Stimulated activated effector memory CD8-positive, alpha-beta T cell treated with anti-CD3 and anti-CD28 coated beads, Interleukin-12 subunit alpha, Interleukin-12 subunit beta, amount 100 ng/mL, for 72 hours (primary cell): ENCODE measurements around the gene MAP3K20.
"Not testable (repeated sequence)": the region's sequence is repeated elsewhere in the genome, so short reads cannot be mapped to it uniquely, and the experiment has no call there.

ENCODE experiments used
- ATAC-seq: fragments of 150-1000 bp; cut with Tn5 transposase; 2 replicates; pipeline ENCODE4 v1.10.0; 2021
- DNase-seq, 2 donors: peaks; one replicate each; pipeline ENCODE4 v3.0.0; 2021 to 2022; ENCODE audit warnings: low spot score in 2 of 2
- H3K27ac Mint-ChIP-seq: one replicate; pipeline ENCODE4 v1.8.0; 2022; ENCODE audit warnings: mild to moderate bottlenecking, mixed read lengths
- H3K36me3 Mint-ChIP-seq: one replicate; pipeline ENCODE4 v1.8.0; 2022; ENCODE audit warnings: mild to moderate bottlenecking, mixed read lengths
- H3K4me1 Mint-ChIP-seq: one replicate; pipeline ENCODE4 v1.8.0; 2022; ENCODE audit warnings: mixed read lengths
- H3K4me3 Mint-ChIP-seq: one replicate; pipeline ENCODE4 v1.8.0; 2022; ENCODE audit warnings: mild to moderate bottlenecking, mixed read lengths
- H3K9me3 Mint-ChIP-seq: one replicate; pipeline ENCODE4 v1.8.0; 2022; ENCODE audit warnings: mixed read lengths

Gene MAP3K20

DNA sequence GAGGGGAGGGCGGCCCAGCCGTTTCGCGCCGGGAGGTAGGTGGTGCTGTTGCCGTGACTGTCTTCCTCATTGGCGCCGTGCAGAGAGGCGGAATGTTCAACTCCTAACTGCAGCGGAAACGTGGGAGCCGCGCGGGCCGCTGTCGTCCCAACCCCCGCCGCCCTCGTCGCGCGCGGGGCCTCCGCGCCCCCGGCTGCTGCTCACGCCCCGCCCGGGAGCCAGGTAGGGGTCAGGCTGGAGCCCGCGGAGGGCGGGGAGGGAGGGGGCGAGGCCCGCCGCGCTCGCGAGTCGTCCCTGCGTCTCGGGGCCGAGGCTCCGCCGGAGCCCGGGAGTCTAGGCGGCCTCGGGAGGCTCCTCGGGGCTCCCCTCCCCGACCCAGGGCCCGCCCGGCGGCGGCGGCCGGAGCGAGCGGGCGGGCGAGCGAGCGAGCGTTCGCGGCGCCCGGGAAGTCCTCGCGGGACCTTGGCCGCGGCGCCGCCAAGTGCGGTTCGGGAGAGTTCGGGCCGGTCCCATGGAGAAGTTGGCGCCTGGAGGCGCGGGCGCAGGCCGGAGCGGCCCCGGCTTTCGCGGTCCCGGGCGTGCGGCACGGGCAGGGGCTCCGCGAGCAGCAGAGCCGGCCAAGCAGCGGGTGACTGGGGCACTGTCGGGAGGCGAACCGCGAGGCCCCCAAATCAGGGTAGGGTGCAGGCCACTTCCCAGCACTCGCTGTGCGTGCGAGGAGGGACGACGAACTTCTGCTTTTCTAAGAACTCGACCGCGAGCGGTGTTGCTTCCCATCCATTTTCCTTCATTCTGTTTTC, at the start of gene MAP3K20:
Gene MAP3K20, plus strand, starts transcription at position 66 of the 800 bp plus-strand sequence. CDS start 15,186 bp downstream, outside the sequence.
- H3K36me3 Mint-ChIP-seq = no peaks in the 10 kb centered on the region
- ATAC-seq = peak; percentile 87
- peaks cover 21% of the 10 kb centered on the region for H3K4me1 Mint-ChIP-seq
- H3K9me3 Mint-ChIP-seq = no peaks in the 10 kb centered on the region
- peak within 1 kb of the TSS; percentile 77 for H3K4me3 Mint-ChIP-seq
- peak; percentile 35 to 79 for DNase-seq
- H3K27ac Mint-ChIP-seq = peak within 1 kb of the TSS; percentile 91

DNA sequence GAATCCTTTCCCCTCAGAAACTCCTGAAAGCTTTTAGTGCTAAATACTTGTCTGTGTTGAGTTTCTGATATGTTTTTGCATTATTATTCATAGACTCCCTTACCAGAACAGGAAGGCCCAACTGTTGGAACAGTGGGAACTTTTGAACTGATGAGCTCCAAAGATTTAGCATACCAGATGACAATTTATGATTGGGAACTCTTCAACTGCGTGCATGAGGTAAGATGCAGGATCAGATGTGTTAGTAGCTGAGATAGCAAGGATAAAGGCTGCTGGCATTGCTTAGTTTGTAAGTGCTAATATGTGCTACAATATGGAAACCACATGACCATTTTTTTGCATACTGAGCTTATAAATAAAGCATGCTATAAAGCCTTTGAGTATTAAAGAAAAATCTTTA, 49.2 kb upstream of the MAP3K20 start:
- H3K9me3 Mint-ChIP-seq = no peaks in the 10 kb centered on the region
- no peaks in the 10 kb centered on the region for H3K4me1 Mint-ChIP-seq
- no peak overlapping the region for H3K4me3 Mint-ChIP-seq
- no peak for DNase-seq
- H3K27ac Mint-ChIP-seq = no peak overlapping the region
- H3K36me3 Mint-ChIP-seq = no peaks in the 10 kb centered on the region
- no peak for ATAC-seq

DNA sequence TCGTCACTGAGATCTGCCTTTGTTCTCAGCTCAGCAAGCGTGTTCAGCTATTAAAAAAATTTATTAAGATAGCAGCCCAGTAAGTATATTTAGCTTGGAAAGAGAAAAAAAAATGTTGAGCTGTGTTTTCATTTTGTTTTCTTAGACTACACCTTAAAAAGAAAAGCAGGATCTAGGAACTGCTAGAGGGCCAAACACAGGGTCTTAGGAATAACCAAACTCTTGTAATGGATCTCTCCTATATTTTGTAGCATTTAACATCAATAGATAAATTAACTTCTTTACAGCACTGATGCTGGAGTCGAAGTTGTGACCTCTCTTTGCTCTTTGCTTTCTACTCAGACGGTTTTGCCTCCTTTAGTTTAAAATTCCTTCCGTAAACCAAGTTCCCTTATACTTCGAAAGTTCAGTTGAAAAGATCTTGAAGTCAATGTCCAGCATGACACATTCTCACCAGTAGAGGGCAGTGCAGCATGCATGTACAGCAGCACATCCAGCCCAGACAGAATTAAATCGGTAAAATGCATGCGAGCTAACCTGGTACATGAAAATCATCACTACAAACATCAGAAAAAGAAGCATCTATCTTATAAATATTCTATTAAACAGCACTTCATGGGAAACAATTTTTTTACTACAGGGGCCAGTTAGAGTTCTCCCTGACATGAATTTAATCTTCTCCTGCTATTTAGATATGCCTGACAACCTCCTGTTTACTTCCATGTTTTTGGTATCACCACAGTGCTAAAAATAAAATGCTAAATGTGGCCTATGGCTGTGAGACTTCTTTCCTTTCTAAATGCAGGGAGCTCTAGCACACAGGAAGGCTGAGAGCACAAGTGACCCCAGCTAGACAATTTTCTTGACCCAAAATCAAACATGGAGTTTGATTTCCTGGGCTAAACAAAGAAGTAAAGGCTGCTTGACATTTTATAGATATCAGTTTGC, 48.2 kb upstream of the MAP3K20 start:
- Mint-ChIP-seq H3K4me1 (no peaks in the 10 kb centered on the region), H3K9me3 (no peaks in the 10 kb centered on the region), H3K27ac (no peak overlapping the region), H3K4me3 (no peak overlapping the region), H3K36me3 (no peaks in the 10 kb centered on the region)
- peak; percentile 63 to 84 for DNase-seq
- ATAC-seq = peak; percentile 62

DNA sequence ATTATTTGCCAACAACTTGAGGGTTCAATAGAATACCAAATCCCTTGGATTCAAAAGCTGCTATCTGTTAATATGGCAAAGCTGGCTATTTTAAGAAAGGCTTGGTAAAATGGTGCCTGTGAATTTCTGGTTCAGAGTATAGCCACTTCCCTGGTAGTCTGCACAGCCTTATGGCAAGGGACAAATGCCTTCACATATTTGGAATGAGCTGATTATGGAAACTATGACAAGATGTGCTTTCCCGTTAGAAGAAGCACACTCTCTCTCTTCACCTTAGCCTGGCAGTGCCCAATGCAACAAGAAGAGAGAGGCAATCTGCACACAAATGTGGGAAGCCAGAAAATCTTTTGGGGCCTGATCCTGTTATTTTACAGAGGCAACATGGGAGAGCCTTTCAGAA, 47.5 kb upstream of the MAP3K20 start:
- Mint-ChIP-seq H3K36me3 (no peaks in the 10 kb centered on the region), H3K4me3 (no peak overlapping the region), H3K4me1 (no peaks in the 10 kb centered on the region), H3K27ac (no peak overlapping the region), H3K9me3 (no peaks in the 10 kb centered on the region)
- DNase-seq (no peak), ATAC-seq (no peak)

DNA sequence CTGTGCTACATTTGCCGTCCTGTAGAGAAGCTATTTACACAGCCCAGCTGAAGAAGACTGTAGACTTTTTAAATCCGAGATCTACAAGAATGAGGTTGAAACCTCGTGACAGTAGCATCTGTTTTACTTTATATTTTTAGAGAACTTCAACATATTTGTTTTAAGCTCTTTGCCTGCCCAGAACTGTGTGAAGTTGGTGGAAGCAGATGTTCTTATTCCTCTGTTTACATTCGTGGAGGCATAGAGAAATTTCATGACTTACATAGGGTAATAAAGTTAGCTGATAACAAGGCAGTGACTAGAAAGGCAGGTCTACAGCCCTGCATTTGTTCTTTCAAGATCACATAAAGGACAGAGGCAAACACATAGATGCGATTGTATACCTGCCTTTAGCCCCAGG, 47.0 kb upstream of the MAP3K20 start:
- H3K4me3 Mint-ChIP-seq = no peak overlapping the region
- DNase-seq = no peak
- no peak for ATAC-seq
- H3K9me3 Mint-ChIP-seq = no peaks in the 10 kb centered on the region
- H3K4me1 Mint-ChIP-seq = no peaks in the 10 kb centered on the region
- no peaks in the 10 kb centered on the region for H3K36me3 Mint-ChIP-seq
- no peak overlapping the region for H3K27ac Mint-ChIP-seq

DNA sequence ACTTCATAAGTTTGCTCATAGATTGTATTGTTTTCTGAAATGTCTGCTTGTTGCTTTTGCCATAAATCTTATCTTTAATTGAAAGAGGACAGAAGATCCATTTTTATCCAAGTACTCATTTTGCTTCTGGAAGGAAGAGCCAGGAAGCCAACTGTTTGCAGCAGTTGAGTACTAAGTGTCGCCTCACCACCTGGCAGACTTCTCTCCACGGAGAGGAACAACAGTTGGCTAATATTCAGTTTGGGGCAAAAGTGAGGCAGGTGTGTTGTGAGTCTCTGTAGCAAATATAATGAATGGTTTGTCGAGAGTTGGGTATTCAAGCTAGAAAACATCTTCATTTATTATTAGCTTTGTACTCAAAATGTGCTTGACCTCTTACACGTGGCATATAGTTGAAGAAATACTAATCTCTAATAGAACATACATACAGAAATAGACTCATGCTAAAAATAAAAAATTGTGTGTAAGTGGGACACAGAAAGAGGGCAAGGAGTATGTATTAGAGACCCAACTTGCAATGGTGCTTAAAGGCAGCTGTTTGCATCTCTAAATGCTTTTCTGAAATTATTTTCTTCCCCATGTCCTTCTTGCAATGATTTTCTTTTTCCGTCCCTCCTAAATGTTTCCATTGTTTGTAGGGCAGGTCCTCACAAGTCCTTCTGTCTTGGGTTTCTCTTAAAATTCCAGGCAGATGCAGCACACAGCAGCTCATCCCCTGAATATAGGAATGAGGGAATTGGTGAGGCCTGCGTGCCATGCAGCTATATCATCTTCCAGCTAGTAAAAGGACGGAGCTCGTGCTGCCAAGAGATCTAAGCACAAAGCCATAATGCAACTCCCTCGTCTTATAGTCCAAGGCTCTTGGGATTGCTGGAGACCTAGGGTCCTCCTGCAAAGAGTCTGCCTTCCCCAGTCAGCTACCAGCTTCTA, 44.8 kb upstream of the MAP3K20 start:
- no peak overlapping the region for H3K27ac Mint-ChIP-seq

DNA sequence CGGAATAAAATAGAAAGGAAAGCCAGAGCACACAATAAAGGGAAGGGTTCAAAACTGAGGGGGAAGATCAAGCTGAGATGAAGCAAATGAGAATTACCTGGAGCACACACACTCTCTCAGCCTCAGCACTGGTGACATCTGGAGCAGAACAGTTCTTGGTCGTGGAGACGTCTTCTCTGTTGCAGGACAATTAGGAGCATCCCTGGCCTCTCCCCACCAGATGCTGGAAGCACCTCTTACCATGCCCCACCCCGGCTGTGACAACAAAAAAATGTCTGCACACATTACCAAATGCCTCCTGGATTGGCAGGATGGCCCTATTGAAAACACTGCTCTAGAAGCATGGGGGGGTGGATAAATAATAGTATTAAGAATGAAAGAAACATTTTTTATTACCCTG, 43.6 kb upstream of the MAP3K20 start:
- H3K4me3 Mint-ChIP-seq = no peak overlapping the region
- DNase-seq = no peak
- H3K4me1 Mint-ChIP-seq = peaks cover 5% of the 10 kb centered on the region
- no peaks in the 10 kb centered on the region for H3K9me3 Mint-ChIP-seq
- no peaks in the 10 kb centered on the region for H3K36me3 Mint-ChIP-seq
- H3K27ac Mint-ChIP-seq = no peak overlapping the region
- ATAC-seq = no peak

More for the DNA sequence above, 44.8 kb upstream of the MAP3K20 start:
- DNase-seq (no peak), ATAC-seq (no peak)
- H3K9me3 Mint-ChIP-seq = no peaks in the 10 kb centered on the region
- no peak overlapping the region for H3K4me3 Mint-ChIP-seq
- no peaks in the 10 kb centered on the region for H3K36me3 Mint-ChIP-seq
- H3K4me1 Mint-ChIP-seq = peaks cover 5% of the 10 kb centered on the region

DNA sequence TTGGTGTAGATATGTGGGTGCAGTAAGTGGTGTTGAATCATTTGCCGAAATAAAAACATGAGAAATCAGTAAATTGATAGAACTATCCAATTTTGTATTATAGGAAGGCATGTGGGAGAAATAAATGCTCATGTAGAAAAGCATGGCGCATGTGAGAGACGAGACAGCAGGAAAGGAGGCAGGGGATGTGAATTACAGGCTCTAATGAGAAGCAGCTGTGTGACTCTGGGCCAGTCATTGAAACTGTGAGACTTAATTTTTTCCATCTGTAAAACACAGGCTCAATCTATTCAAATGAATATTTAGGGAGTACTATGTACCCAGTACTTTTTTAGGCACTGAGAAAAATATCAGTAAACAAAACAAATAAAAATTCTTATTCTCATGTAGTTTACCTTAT, 42.6 kb upstream of the MAP3K20 start:
- no peak overlapping the region for H3K27ac Mint-ChIP-seq
- H3K9me3 Mint-ChIP-seq = no peaks in the 10 kb centered on the region
- ATAC-seq = no peak
- peaks cover 5% of the 10 kb centered on the region for H3K4me1 Mint-ChIP-seq
- H3K36me3 Mint-ChIP-seq = no peaks in the 10 kb centered on the region
- no peak overlapping the region for H3K4me3 Mint-ChIP-seq
- no peak for DNase-seq

DNA sequence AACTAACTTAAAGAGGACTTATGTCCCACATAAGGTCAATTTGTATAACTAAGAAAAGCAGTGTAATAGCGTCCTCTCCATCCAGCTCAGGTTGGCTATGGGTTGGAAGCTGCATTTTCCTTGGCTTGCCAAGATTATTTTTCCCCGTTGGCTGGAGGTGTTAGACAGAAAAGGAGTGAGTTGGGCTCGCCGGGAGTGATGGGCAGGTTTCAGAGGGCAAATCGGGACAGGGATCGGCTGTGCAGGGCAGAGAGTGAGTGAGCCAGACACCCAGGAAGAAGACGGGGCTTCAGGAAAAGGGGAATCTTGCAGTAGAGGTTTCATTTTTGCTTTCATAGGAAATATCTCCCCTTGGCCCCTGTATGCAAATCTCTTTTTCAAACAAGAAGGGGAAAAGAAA, 41.5 kb upstream of the MAP3K20 start:
- ATAC-seq (no peak), DNase-seq (no peak)
- H3K36me3 Mint-ChIP-seq = no peaks in the 10 kb centered on the region
- no peak overlapping the region for H3K27ac Mint-ChIP-seq
- no peak overlapping the region for H3K4me3 Mint-ChIP-seq
- H3K4me1 Mint-ChIP-seq = peaks cover 5% of the 10 kb centered on the region
- H3K9me3 Mint-ChIP-seq = no peaks in the 10 kb centered on the region

DNA sequence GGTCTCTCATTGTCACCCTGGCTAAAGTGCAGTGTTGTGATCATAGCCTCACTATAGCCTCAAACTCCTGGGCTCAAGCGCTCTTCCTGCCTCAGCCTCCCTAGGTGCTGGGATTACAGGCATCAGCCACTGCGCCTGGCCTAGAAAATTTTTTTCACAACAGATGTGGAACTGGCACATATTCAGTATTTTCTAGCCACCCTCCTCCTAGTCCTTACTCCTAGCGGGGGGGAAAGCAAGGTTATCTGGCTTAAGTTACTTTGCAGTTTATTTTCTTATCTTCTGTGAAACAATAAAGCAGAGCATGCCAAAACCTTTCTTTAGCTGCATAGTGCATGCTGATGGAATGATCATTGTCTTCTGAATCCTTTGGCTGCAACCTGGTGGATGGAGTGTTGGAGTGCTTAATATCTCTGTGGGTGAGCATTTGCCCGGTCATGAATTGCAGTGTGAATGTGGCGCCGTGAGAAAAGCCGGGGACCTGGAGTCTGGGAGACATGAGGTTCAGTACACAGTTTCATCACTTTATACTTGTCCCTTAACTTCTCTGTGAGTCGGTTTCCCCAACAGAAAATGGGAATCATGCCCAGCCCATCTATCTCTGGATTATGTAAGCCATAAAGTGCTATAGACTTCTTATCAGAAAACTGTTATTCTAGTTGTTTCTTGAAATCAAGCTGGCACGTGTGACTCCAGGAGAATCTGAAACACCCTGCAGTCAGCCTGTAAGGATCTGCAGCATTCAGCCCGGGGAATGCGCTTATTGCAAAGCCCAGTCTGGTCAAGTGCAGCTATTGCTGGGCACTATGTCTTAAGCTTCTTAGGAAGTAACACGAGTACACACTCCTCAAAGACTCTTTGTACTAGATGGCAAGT, 38.2 kb upstream of the MAP3K20 start:
- DNase-seq (no peak), ATAC-seq (no peak)
- Mint-ChIP-seq H3K4me3 (no peak overlapping the region), H3K4me1 (peaks cover 5% of the 10 kb centered on the region), H3K9me3 (no peaks in the 10 kb centered on the region), H3K27ac (no peak overlapping the region), H3K36me3 (no peaks in the 10 kb centered on the region)

DNA sequence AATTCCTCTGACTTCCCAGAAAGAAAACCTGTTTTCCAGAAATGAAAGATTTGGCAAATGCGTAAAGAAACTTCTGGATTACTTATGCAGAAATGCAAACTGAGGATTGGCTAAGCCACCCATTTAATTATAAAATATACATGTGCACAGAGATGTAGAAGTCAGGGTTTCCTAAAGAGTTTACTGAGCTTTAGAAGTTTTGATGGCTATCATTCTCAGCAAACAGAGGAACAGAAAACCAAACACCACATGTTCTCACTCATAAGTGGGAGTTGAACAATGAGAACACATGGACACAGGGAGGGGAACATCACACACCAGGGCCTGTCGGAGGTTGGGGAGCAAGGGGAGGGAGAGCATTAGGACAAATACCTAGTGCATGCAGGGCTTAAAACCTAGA, 37.4 kb upstream of the MAP3K20 start:
- not testable (repeated sequence) for DNase-seq, H3K36me3 Mint-ChIP-seq, ATAC-seq, H3K4me1 Mint-ChIP-seq, H3K9me3 Mint-ChIP-seq, H3K27ac Mint-ChIP-seq, H3K4me3 Mint-ChIP-seq

DNA sequence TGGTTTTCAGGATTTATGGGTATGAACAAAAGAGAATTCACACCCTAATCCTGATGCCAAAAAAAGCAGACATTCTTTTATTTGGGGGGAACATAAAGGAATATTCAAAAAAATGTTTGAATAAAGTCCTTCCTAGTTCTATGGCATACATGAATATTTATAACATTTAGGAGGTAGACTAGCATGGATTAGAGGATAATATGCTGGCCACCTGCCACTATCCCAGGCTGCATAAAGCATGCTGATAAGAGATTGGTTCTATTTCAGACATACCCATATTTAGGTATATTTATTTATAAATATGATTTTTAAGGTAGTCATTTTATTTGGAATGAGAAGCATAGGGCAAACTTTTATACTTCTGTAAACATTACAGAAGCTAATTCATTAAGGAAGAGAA, 34.9 kb upstream of the MAP3K20 start:
- no peaks in the 10 kb centered on the region for H3K36me3 Mint-ChIP-seq
- no peaks in the 10 kb centered on the region for H3K9me3 Mint-ChIP-seq
- no peak for ATAC-seq
- DNase-seq = no peak
- no peak overlapping the region for H3K4me3 Mint-ChIP-seq
- H3K27ac Mint-ChIP-seq = no peak overlapping the region
- no peaks in the 10 kb centered on the region for H3K4me1 Mint-ChIP-seq

DNA sequence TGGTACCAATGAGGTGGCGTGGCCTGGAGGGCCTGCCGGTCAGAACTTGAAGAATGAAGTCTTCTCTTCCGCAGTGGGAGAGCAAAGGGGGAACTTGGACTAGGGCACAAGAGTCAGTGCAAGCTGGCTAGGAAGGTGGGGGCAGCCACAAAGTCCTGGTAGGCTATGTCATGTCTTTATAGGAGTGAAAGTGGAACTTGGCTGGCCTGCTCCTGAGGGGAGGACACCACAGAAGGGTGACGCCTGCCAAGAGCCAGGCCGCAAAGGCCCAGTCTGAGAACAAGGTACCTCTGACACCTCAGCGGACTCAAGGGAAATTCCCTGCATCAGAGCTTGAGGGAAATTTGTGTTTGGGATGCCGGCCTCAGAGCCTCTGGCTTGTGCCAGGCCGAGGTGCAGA, 32.2 kb upstream of the MAP3K20 start:
- no peak for ATAC-seq
- no peak overlapping the region for H3K27ac Mint-ChIP-seq
- DNase-seq = no peak
- no peaks in the 10 kb centered on the region for H3K9me3 Mint-ChIP-seq
- peaks cover under 1% of the 10 kb centered on the region for H3K4me1 Mint-ChIP-seq
- no peak overlapping the region for H3K4me3 Mint-ChIP-seq
- no peaks in the 10 kb centered on the region for H3K36me3 Mint-ChIP-seq

DNA sequence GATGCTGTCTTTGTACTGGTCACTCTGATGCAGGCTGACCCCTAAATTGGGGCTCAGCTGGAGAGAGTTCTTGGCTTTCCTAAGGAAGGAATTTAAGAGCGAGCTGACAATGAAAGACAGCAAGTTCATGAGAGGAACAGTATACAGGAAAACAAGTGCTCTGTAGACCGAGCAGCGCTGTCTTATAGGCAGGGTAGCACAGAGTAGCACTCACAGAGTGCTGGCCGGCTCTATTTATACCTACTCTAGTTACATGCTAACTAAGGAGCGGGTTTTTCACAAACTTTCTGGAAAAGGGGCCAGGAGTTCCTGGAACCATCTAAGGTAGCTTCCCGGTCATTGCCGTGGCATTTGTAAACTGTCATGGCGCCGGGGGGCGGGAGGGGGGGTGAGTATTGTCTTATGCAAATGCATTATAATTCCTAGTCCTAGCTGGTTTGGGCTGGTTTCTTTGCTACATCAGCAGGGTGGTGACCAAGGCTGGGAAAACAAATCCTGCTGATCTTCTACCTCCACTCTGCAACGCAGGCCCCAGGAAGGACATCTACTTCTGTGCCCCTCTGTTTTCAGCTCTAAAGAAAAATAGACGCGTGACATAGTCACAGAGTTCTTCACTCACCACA, 31.6 kb upstream of the MAP3K20 start:
- no peaks in the 10 kb centered on the region for H3K36me3 Mint-ChIP-seq

More for the DNA sequence above, 31.6 kb upstream of the MAP3K20 start:
- H3K4me1 Mint-ChIP-seq = peaks cover 6% of the 10 kb centered on the region
- no peaks in the 10 kb centered on the region for H3K9me3 Mint-ChIP-seq
- no peak overlapping the region for H3K27ac Mint-ChIP-seq
- ATAC-seq (no peak), DNase-seq (no peak)
- no peak overlapping the region for H3K4me3 Mint-ChIP-seq
